SIG-M5 treated with dmso at 0.1 percent for 504 hours (cell line): ENCODE results near the gene STARD13.

Experiments
- DNase-seq: peaks from one replicate; lab custom pipeline; 2025; ENCODE audit not compliant: unreplicated experiment; lab: John Stamatoyannopoulos, UW

The STARD13 gene

DNA sequence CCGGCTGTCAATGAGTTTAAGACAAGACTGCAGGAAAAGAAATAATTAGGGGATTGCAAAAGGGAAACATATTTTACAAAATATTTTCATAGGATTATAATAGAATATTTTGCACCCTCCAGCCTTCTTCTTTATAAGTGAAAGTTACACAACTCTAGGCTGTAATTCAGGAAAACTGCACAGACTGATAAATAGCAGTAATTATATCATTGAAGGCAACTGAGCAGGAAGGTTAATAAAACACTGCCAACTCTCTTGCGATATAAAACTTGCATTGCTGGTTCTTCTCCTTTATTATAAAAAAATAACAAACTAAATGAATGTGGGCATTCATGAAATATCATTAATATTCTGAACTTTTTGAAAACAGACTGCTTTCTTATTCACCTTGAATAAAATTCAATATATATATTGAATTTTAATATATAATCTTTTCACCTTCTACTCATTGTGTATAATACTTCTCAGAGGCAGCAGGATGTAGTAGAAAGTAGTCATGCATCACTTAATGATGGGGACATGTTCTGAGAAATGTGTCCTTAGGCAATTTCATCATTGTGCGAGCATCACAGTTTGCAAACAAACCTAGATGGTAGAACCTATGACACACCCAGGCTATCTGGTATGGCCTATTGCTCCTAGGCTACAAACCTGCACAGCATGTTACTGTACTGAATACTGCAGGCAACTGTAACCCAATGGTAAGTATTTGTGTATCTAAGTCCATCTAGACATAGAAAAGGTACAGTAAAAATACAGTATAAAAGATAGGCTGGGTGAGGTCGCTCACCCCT, 24.9 kb upstream of the STARD13 start:
- DNase-seq, result no peak

DNA sequence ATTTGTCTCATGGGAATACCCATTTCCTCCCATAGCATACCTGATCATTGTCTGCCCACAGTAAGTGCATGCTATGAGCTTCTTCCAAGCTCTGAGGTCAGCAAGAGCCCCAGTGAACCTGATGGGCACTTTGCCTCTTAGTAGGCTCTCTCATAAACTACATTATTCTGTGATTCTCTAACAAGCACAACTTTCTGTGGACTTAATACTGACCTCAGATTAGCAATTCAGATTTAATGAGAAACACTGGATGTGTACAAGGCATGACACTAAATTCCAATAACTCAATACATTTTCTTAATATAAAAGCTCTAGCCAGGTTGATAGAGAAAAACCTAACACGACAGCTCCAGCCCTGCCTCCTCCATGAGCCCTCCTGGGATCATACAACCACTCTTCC, 23.3 kb upstream of the STARD13 start:
- DNase-seq, result no peak

DNA sequence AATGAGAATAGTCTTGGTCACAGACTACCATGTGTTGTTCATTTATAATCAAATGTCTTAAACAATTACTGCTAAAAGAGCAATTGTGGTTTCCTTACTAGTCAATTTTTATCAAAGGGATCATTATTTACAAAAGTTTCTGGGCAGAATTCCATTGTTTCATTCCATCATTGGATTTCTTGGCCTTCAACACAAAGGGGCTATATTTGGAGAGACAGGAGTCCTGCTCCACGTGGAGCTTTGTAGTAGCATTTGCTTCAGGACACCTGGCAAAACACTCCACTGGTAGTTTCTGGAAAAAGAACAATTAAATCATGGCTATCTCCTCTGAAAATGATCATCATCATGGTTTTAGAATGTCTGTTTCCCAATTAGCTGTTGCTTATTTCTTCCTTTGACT, 22.3 kb upstream of the STARD13 start:
- no peak for DNase-seq

DNA sequence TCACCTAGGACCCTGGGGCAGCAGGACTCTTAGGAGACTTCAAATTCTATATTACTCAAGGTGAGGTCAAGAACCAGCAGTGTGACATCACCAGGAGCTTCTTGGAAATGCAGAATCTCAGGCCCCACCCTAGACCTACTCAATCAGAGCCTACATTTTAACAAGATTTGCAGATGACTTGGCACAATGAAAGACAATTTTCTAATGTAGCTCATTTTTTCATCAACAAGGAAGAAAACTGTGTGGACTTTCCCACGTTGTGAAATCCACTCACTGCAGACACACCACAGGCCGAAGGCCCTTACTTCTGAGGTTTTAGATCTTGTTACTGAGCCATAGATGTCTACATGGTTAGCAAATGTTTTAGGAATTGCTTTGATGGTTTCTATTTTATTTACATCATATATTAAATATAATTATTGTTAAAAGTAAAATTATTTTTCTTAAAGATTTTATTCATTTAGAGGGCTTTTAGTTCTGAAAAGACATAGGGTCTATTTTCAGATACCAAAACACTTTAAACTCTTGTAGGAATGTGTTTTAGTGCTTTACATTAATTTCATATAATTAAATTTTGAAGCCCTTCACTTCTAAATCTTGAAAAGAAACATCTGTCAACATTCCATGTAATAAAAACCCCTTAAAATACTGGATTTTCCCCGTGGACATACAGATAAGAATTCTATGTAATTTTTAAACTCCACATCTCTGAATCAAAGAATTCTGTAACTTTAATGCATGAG, 18.5 kb upstream of the STARD13 start:
- no peak for DNase-seq

GRCh38 chr13:33299626-33300025, 14.1 kb upstream of the STARD13 start:
- no peak for DNase-seq

- no peak for DNase-seq
Observed at GRCh38 chr13:33296793-33297425, 11.4 kb upstream of the STARD13 start.

GRCh38 chr13:33292712-33293111, 7.2 kb upstream of the STARD13 start:
- no peak for DNase-seq

GRCh38 chr13:33290421-33290965, 4.9 kb upstream of the STARD13 start:
- DNase-seq, result no peak

DNA sequence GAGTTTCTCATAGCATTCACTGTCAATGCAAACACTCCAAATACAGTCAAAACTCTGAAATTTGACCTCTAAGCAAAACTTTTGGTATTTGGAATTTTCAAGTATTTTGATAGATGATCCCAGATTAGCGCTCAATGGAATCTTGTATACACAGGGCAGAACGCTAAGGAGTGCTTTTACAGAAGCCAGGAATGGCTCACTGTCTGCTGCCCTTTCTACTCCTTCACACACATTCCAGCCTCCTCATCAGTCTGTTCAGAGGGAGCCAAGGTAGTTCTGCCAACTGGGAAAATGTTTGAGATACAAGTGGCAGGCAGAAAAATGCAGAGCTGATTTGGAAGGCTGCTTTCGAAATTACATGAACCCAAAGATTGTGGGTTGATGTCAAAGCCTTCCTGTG, 4.4 kb upstream of the STARD13 start:
- no peak for DNase-seq

GRCh38 chr13:33287142-33287882, 1.8 kb upstream of the STARD13 start:
- DNase-seq, result no peak

DNA sequence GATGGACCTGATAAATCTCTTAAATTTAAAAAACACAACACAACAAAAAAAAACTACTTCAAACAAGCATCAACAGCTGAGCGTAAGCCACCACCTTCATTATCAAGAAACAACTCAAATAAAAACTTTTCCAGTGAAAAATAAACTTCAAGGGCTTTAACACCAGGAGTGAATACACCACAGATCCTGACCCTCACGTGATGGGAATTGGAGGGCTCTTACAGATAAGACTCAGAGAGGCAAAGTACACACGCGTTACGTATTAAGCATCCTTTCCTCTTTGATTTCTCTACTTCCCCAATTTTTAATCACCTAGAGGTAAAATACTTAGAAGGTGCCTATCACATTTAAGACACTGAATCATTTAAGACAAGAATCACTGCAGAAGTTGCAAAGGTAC, 573 bp upstream of the STARD13 start:
- DNase-seq, result no peak

- no peak for DNase-seq
Observed at GRCh38 chr13:33284916-33285315, 639 bp downstream of the STARD13 start.

DNA sequence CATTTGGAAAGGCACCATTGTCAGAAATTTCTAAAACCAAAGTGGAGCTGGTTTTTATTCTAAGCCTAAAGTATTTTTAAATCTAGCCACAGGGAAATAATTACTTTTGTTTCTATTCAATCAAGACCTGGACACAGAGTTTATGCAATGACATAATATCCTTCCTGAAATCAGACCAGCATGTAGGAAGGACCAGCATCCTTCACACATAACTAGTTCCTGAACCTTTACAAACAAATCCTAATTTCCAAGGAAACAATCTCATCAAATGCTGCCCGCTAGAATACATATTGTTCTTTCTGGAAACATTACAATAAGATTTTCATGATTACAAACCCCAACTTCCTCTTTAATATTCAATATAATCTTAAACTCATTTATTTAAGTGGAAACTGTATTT, 1.5 kb downstream of the STARD13 start:
- DNase-seq, result no peak

DNA sequence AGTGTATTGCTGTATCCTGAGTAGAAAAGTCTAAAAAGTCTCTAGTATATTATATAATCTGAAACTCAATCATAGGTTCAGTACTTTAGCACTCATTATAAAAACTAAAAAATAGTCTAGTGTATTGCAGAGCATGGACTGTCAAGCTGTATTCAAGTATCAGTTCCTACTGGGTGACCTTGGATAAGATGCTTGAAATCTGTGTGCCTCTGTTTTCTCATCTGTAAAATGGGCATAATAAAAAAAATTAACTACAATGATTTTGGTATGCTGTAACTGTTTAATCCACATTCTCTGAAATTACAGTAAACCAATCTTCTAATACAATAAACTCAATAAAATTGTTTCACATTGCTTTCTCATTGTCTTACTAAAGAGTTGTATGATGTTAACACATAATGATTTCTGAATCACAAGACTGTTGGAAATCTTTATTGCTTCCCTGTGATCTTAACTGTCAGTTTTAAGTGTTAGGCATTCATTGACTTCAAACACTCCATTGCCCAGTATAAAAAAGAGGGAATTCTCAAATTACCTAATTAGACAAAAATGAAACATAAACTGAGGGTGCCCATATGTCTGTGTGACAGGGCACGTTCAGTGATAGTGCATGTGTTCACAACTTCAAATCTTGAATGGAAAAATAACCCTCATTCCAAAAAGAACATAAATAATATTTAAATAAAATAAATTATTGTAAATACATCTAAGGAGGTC, 2.2 kb downstream of the STARD13 start:
- DNase-seq, result no peak

GRCh38 chr13:33281951-33282595, 3.5 kb downstream of the STARD13 start:
- DNase-seq, result no peak

GRCh38 chr13:33280923-33281322, 4.6 kb downstream of the STARD13 start:
- no peak for DNase-seq

GRCh38 chr13:33280279-33280905, 5.2 kb downstream of the STARD13 start:
- no peak for DNase-seq

DNA sequence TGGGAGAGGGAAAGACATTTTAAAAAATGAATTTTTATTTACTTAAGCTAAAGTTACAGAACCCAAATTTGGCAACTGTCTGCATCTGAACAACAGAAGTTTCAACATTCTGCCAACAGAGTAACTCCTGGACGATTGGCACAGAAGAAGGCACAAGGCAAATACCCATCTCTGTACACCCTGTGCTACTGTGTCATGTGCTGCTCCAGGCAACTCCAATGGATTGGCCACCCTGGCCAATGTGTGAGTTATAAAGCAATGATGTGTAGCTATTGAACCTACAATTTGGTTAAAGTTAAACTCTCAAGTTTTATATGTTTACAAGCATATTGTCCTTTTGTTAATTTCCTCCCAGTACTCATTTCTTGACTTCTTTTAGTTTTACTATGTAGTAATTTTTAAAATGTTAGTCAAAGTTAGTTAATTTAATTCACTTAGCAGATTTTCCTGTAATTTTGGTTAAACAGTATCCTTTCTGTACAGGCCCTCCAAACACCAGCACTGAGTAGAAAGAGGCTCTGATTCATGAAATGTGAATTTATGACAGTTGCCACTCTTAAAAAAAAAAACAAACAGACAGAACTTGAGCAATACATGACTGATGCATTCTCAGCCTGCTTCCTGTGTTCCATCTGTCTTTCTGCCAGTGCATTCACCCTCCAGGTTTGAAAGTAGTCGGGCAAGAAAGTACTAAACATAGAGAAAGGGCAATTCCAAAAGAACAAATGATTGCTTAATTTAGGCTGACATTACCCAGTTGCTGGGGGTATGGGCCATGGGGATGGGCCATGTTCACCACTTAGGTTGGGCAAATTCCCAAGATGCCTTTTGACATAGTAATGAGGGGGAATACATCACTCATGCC, 5.9 kb downstream of the STARD13 start:
- DNase-seq, result peak; percentile 22

DNA sequence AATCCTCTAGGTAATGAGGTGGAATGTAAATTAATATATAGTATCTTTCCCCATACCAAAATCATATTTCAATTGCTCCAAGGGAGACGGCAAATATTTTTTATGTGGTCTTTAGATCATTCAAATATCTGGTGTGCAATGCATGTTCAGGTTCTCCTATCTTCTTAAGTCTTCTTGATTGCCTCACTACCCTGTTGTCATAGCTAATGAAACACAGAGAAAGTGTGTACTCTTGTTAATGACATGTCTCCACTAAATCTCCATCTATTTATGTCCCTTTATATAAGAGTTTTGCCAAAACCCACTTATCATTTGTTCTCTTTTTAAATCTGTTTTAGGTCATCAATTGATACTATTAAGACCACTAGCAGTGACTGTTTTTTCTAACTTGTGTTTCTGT, 6.6 kb downstream of the STARD13 start:
- no peak for DNase-seq
